K562 (cell line): ENCODE data around the gene AP2M1. TPM values are rescaled to one million over a fixed set of nuclear protein-coding genes. Genes with fewer than 3 reads are reported as not detected.
A peak's percentile ranks its signal among the peaks of the same experiment; 100 is the strongest.

Source experiments
- CREM ChIP-seq: IDR thresholded peaks from 2 replicates; pipeline ENCODE4 v1.6.1; 2014; ENCODE audit warnings: antibody characterized with exemption, low read depth
- HLTF ChIP-seq: fragments of 450-650 bp; IDR thresholded peaks from 2 replicates; pipeline ENCODE4 v1.6.1; 2016
- HMG20A ChIP-seq: fragments of 450-650 bp; formaldehyde crosslinking; conservative IDR thresholded peaks from 2 replicates; pipeline ENCODE4 v1.4.0; 2020; ENCODE audit warnings: mild to moderate bottlenecking, mixed read lengths
- MED1 ChIP-seq: sonication (generic); formaldehyde crosslinking; IDR thresholded peaks from 2 replicates; pipeline ENCODE4 v1.8.1; 2023; ENCODE audit warnings: missing genetic modification reagents, borderline replicate concordance
- ZNF780A ChIP-seq: fragments of 250-450 bp; sonication (Bioruptor Pico); IDR thresholded peaks from 2 replicates; pipeline ENCODE4 v1.5.0; 2021; ENCODE audit warnings: mild to moderate bottlenecking
- polyA plus RNA-seq, 8 experiments: library from polyadenylated mRNA; depleted of rRNA in 4 of 8; stranded (reverse) in 5 of 8; unstranded in 3 of 8; fragments of >200 nt; fragmentation: Nextera tagmentation in 2 of 8; fragmentation: Illumina TruSeq in 1 of 8; extraction: Ambion mirVana in 2 of 8; extraction: Trizol in 1 of 8; gene quantifications; 2 replicates each; pipeline versions ENCODE4 v1.2.1 to v1.2.3, GENCODE V29; 2011 to 2014; ENCODE audit warnings: inconsistent platforms in 1 of 8, missing spikeins in 1 of 8
- total RNA-seq, 7 experiments: library from RNA; depleted of rRNA in 6 of 7; stranded (reverse); fragments of >200 nt in 6 of 7; fragmentation: Illumina TruSeq in 2 of 7; extraction: Trizol in 2 of 7; gene quantifications; 2 replicates each; pipeline versions ENCODE4 v1.2.1 to v1.2.3, GENCODE V29; 2011 to 2021; ENCODE audit warnings: low replicate concordance in 1 of 7
- TF ChIP-seq, protein P1 (sequence below), 2 experiments: fragments of 450-650 bp; formaldehyde crosslinking in 1 of 2; IDR thresholded peaks; 2 replicates each; pipeline versions ENCODE4 v1.4.0 to v1.6.1; 2014 to 2020; ENCODE audit warnings: mild to moderate bottlenecking in 2 of 2, borderline replicate concordance in 1 of 2, low read depth in 1 of 2
- TF ChIP-seq, protein P2 (sequence below): fragments of 250-450 bp; sonication (Bioruptor Pico); IDR thresholded peaks from 2 replicates; pipeline ENCODE4 v1.8.0; 2022; ENCODE audit warnings: moderate library complexity, mild to moderate bottlenecking, inconsistent platforms
- TF ChIP-seq, protein P3 (sequence below): fragments of 200-800 bp; sonication (Bioruptor generic); IDR thresholded peaks from 2 replicates; pipeline ENCODE4 v1.6.1; 2017; ENCODE audit warnings: missing genetic modification characterization, missing compliant biosample characterization
- TF ChIP-seq, protein P4 (sequence below), 3 experiments: IDR thresholded peaks in 2 of 3; conservative IDR thresholded peaks in 1 of 3; 2 replicates each; pipeline ENCODE4 v1.5.1; 2011 to 2012; ENCODE audit warnings: low read length in 3 of 3, mild to moderate bottlenecking in 3 of 3, control low read depth in 2 of 3, improper control_type of control experiment in 1 of 3, inconsistent platforms in 1 of 3, low read depth in 1 of 3, mixed read lengths in 1 of 3, moderate library complexity in 1 of 3; ENCODE audit not compliant: insufficient read depth in 2 of 3
- TF ChIP-seq, protein P5 (sequence below): sonication (generic); formaldehyde crosslinking; IDR thresholded peaks from 2 replicates; pipeline ENCODE4 v1.8.1; 2023; ENCODE audit warnings: mild to moderate bottlenecking, missing genetic modification reagents

AP2M1 gene
- total and polyA plus RNA-seq, 9 of the 15 experiments (the other 6 are each of a cell fraction or from before 2014, with no cell fraction given): 118 to 505 (median 296) TPM

DNA sequence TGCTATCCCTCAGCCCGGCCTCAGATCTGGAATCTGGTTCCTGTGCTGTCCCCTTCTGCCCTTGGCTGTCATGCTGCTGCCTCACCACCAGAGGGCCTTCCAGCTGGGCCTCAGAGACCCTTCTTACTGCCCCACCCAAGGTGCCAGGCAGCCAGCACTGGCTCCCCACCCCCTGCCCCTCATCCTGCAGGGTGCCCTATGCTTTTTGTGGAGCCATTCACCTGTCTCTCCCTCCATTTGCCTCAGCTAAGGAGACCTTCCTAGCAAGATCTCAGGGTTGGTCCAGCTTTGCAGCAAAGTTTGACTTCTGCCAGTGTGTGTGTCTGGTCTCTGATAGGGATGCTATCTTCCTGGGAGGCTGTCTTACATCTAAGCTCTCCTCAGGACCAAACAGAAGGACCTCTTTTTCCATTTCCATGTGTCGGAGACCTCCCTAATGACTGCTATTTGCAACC lies 52.9 kb downstream of the AP2M1 start (continued):
- TF ChIP-seq, protein P1, sequence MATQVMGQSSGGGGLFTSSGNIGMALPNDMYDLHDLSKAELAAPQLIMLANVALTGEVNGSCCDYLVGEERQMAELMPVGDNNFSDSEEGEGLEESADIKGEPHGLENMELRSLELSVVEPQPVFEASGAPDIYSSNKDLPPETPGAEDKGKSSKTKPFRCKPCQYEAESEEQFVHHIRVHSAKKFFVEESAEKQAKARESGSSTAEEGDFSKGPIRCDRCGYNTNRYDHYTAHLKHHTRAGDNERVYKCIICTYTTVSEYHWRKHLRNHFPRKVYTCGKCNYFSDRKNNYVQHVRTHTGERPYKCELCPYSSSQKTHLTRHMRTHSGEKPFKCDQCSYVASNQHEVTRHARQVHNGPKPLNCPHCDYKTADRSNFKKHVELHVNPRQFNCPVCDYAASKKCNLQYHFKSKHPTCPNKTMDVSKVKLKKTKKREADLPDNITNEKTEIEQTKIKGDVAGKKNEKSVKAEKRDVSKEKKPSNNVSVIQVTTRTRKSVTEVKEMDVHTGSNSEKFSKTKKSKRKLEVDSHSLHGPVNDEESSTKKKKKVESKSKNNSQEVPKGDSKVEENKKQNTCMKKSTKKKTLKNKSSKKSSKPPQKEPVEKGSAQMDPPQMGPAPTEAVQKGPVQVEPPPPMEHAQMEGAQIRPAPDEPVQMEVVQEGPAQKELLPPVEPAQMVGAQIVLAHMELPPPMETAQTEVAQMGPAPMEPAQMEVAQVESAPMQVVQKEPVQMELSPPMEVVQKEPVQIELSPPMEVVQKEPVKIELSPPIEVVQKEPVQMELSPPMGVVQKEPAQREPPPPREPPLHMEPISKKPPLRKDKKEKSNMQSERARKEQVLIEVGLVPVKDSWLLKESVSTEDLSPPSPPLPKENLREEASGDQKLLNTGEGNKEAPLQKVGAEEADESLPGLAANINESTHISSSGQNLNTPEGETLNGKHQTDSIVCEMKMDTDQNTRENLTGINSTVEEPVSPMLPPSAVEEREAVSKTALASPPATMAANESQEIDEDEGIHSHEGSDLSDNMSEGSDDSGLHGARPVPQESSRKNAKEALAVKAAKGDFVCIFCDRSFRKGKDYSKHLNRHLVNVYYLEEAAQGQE (IDR thresholded peaks at IDR 0.05; ENCODE audit: borderline replicate concordance): peak; percentile 37; the same call in 1 of the 2 replicates
- TF ChIP-seq, protein P1 (CRISPR knock-in tag; IDR thresholded peaks at IDR 0.05; ENCODE audit: low read depth): no peak
- TF ChIP-seq MED1 (CRISPR knock-in tag) (no peak), HMG20A (no peak), CREM (peak; percentile 15; the same call in 1 of the 2 replicates), HLTF (no peak), ZNF780A (CRISPR knock-in tag) (no peak)
- TF ChIP-seq, protein P2, sequence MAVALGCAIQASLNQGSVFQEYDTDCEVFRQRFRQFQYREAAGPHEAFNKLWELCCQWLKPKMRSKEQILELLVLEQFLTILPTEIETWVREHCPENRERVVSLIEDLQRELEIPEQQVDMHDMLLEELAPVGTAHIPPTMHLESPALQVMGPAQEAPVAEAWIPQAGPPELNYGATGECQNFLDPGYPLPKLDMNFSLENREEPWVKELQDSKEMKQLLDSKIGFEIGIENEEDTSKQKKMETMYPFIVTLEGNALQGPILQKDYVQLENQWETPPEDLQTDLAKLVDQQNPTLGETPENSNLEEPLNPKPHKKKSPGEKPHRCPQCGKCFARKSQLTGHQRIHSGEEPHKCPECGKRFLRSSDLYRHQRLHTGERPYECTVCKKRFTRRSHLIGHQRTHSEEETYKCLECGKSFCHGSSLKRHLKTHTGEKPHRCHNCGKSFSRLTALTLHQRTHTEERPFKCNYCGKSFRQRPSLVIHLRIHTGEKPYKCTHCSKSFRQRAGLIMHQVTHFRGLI (CRISPR knock-in tag): no peak
- TF ChIP-seq, protein P3, sequence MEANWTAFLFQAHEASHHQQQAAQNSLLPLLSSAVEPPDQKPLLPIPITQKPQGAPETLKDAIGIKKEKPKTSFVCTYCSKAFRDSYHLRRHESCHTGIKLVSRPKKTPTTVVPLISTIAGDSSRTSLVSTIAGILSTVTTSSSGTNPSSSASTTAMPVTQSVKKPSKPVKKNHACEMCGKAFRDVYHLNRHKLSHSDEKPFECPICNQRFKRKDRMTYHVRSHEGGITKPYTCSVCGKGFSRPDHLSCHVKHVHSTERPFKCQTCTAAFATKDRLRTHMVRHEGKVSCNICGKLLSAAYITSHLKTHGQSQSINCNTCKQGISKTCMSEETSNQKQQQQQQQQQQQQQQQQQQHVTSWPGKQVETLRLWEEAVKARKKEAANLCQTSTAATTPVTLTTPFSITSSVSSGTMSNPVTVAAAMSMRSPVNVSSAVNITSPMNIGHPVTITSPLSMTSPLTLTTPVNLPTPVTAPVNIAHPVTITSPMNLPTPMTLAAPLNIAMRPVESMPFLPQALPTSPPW (CRISPR knock-in tag): 0 out of 2 replicates have a peak, but pooled peaks have one; percentile 11
- TF ChIP-seq, protein P4, sequence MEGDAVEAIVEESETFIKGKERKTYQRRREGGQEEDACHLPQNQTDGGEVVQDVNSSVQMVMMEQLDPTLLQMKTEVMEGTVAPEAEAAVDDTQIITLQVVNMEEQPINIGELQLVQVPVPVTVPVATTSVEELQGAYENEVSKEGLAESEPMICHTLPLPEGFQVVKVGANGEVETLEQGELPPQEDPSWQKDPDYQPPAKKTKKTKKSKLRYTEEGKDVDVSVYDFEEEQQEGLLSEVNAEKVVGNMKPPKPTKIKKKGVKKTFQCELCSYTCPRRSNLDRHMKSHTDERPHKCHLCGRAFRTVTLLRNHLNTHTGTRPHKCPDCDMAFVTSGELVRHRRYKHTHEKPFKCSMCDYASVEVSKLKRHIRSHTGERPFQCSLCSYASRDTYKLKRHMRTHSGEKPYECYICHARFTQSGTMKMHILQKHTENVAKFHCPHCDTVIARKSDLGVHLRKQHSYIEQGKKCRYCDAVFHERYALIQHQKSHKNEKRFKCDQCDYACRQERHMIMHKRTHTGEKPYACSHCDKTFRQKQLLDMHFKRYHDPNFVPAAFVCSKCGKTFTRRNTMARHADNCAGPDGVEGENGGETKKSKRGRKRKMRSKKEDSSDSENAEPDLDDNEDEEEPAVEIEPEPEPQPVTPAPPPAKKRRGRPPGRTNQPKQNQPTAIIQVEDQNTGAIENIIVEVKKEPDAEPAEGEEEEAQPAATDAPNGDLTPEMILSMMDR (IDR thresholded peaks at IDR 0.05 in 2 of 3, conservative IDR thresholded peaks at IDR 0.05 in 1 of 3; ENCODE audit: insufficient read depth in 2 of 3, low read depth in 1 of 3, low read length in 3 of 3): peak; percentile 74 to 82 (median 79)
- TF ChIP-seq, protein P5, sequence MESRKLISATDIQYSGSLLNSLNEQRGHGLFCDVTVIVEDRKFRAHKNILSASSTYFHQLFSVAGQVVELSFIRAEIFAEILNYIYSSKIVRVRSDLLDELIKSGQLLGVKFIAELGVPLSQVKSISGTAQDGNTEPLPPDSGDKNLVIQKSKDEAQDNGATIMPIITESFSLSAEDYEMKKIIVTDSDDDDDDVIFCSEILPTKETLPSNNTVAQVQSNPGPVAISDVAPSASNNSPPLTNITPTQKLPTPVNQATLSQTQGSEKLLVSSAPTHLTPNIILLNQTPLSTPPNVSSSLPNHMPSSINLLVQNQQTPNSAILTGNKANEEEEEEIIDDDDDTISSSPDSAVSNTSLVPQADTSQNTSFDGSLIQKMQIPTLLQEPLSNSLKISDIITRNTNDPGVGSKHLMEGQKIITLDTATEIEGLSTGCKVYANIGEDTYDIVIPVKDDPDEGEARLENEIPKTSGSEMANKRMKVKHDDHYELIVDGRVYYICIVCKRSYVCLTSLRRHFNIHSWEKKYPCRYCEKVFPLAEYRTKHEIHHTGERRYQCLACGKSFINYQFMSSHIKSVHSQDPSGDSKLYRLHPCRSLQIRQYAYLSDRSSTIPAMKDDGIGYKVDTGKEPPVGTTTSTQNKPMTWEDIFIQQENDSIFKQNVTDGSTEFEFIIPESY (CRISPR knock-in tag): no peak
